IPS-18c (cell line): ENCODE data around the gene PLA2G3.
A peak's percentile ranks its signal among the peaks of the same experiment; 100 is the strongest.
"Not testable (repeated sequence)": the region's sequence is repeated elsewhere in the genome, so short reads cannot be mapped to it uniquely, and the experiment has no call there.

Source experiments
- H3K4me3 ChIP-seq: 2 replicates; pipeline ENCODE4 v1.7.0; 2013; ENCODE audit warnings: low read depth, mild to moderate bottlenecking, low read length, moderate library complexity; ENCODE audit not compliant: insufficient read depth
- H3K9me3 ChIP-seq: one replicate; pipeline ENCODE4 v1.6.1; 2013; ENCODE audit warnings: mild to moderate bottlenecking, low read length, moderate library complexity; ENCODE audit not compliant: control insufficient read depth, insufficient read depth

The PLA2G3 gene

GRCh38 chr22:31097941-31098631, 42.2 kb downstream of the PLA2G3 start:
- Histone ChIP-seq H3K4me3 (0 out of 2 replicates have a peak overlapping the region, but pooled peaks have one; percentile 34), H3K9me3 (no peaks in the 10 kb centered on the region)

GRCh38 chr22:31097539-31097938, 42.8 kb downstream of the PLA2G3 start:
- H3K4me3 ChIP-seq, H3K9me3 ChIP-seq: not testable (repeated sequence)

GRCh38 chr22:31096657-31097279, 43.5 kb downstream of the PLA2G3 start:
- Histone ChIP-seq H3K4me3 (no peak overlapping the region), H3K9me3 (no peaks in the 10 kb centered on the region)

GRCh38 chr22:31095637-31096249, 44.6 kb downstream of the PLA2G3 start:
- H3K4me3 ChIP-seq, result no peak overlapping the region
- no peaks in the 10 kb centered on the region for H3K9me3 ChIP-seq

GRCh38 chr22:31094741-31095140, 45.6 kb downstream of the PLA2G3 start:
- no peaks in the 10 kb centered on the region for H3K9me3 ChIP-seq
- H3K4me3 ChIP-seq, result no peak overlapping the region

- Histone ChIP-seq H3K9me3 (no peaks in the 10 kb centered on the region), H3K4me3 (no peak overlapping the region)
Measured at GRCh38 chr22:31094021-31094551, 46.2 kb downstream of the PLA2G3 start.

- Histone ChIP-seq H3K9me3 (no peaks in the 10 kb centered on the region), H3K4me3 (no peak overlapping the region)
Measured at GRCh38 chr22:31093086-31093850, 47.0 kb downstream of the PLA2G3 start.

GRCh38 chr22:31092161-31092560, 48.1 kb downstream of the PLA2G3 start:
- no peaks in the 10 kb centered on the region for H3K9me3 ChIP-seq

GRCh38 chr22:31091106-31091975, 49.0 kb downstream of the PLA2G3 start:
- Histone ChIP-seq H3K4me3 (no peak overlapping the region), H3K9me3 (no peaks in the 10 kb centered on the region)

More at GRCh38 chr22:31092161-31092560, 48.1 kb downstream of the PLA2G3 start:
- H3K4me3 ChIP-seq, result no peak overlapping the region

- no peak overlapping the region for H3K4me3 ChIP-seq
- H3K9me3 ChIP-seq, result no peaks in the 10 kb centered on the region
Measured at GRCh38 chr22:31090217-31091085, 49.9 kb downstream of the PLA2G3 start.

- Histone ChIP-seq H3K9me3 (peaks cover 2% of the 10 kb centered on the region), H3K4me3 (no peak overlapping the region)
Measured at GRCh38 chr22:31089160-31090100, 50.9 kb downstream of the PLA2G3 start.

- peaks cover 2% of the 10 kb centered on the region for H3K9me3 ChIP-seq
- no peak overlapping the region for H3K4me3 ChIP-seq
Measured at GRCh38 chr22:31088233-31088986, 51.9 kb downstream of the PLA2G3 start.

- H3K9me3 ChIP-seq, result peaks cover 2% of the 10 kb centered on the region
- no peak overlapping the region for H3K4me3 ChIP-seq
Measured at GRCh38 chr22:31087744-31088215, 52.5 kb downstream of the PLA2G3 start.

- Histone ChIP-seq H3K4me3 (no peak overlapping the region), H3K9me3 (peaks cover 2% of the 10 kb centered on the region)
Measured at GRCh38 chr22:31086703-31087330, 53.5 kb downstream of the PLA2G3 start.
